Activated T-helper 17 cell treated with anti-CD3 and anti-CD28 coated beads, Interleukin-2, amount 50 U/mL, for 72 hours (primary cell): ENCODE measurements around the gene TBX6. TPM values are rescaled to one million over a fixed set of nuclear protein-coding genes. Genes with fewer than 3 reads are reported as not detected.
"Not testable (repeated sequence)": the region's sequence is repeated elsewhere in the genome, so short reads cannot be mapped to it uniquely, and the experiment has no call there.

Experiments used
- ATAC-seq: fragments of 150-1000 bp; cut with Tn5 transposase; replicated peaks from 2 replicates; pipeline ENCODE4 v1.10.0; 2021; ENCODE audit warnings: mild to moderate bottlenecking, moderate library complexity
- H3K27ac Mint-ChIP-seq: one replicate; pipeline ENCODE4 v1.8.0; 2022; ENCODE audit warnings: mixed read lengths
- H3K27me3 Mint-ChIP-seq: one replicate; pipeline ENCODE4 v1.8.0; 2022; ENCODE audit warnings: mixed read lengths
- H3K36me3 Mint-ChIP-seq: one replicate; pipeline ENCODE4 v1.8.0; 2022; ENCODE audit warnings: low read depth, mild to moderate bottlenecking, mixed read lengths
- H3K4me1 Mint-ChIP-seq: one replicate; pipeline ENCODE4 v1.8.0; 2022; ENCODE audit warnings: mixed read lengths
- H3K4me3 Mint-ChIP-seq: one replicate; pipeline ENCODE4 v1.8.0; 2022; ENCODE audit warnings: mild to moderate bottlenecking, mixed read lengths
- H3K9me3 Mint-ChIP-seq: one replicate; pipeline ENCODE4 v1.8.0; 2022; ENCODE audit warnings: mixed read lengths
- total RNA-seq, 2 donors: library from RNA; stranded (reverse); gene quantifications; one replicate each; pipeline ENCODE4 v1.2.3, GENCODE V29; 2022

The TBX6 gene
- total RNA-seq, 2 donors from 2014 or later = 1.1 to 3.7 TPM

GRCh38 chr16:30054451-30054850 is 37.3 kb downstream of the TBX6 start:
- Mint-ChIP-seq H3K36me3 (peaks cover 16% of the 10 kb centered on the region), H3K9me3 (no peaks in the 10 kb centered on the region), H3K4me3 (peak overlapping the region; percentile 79), H3K4me1 (peaks cover 11% of the 10 kb centered on the region), H3K27me3 (no peaks in the 10 kb centered on the region), H3K27ac (peak overlapping the region; percentile 45)
- ATAC-seq = no peak

- H3K27me3 Mint-ChIP-seq = no peaks in the 10 kb centered on the region
- peaks cover 11% of the 10 kb centered on the region for H3K4me1 Mint-ChIP-seq
- ATAC-seq = peak; percentile 10
- H3K36me3 Mint-ChIP-seq = peaks cover 16% of the 10 kb centered on the region
- H3K4me3 Mint-ChIP-seq = peak overlapping the region; percentile 79
- H3K9me3 Mint-ChIP-seq = no peaks in the 10 kb centered on the region
- H3K27ac Mint-ChIP-seq = peak overlapping the region; percentile 86
Observed at GRCh38 chr16:30053376-30054015, 38.2 kb downstream of the TBX6 start.

GRCh38 chr16:30052671-30053372 is 38.9 kb downstream of the TBX6 start:
- no peaks in the 10 kb centered on the region for H3K27me3 Mint-ChIP-seq
- peaks cover 16% of the 10 kb centered on the region for H3K36me3 Mint-ChIP-seq
- peak overlapping the region; percentile 79 for H3K4me3 Mint-ChIP-seq
- peak overlapping the region; percentile 86 for H3K27ac Mint-ChIP-seq
- peak; percentile 82 for ATAC-seq
- peaks cover 11% of the 10 kb centered on the region for H3K4me1 Mint-ChIP-seq
- no peaks in the 10 kb centered on the region for H3K9me3 Mint-ChIP-seq

GRCh38 chr16:30051518-30051917 is 40.2 kb downstream of the TBX6 start:
- Mint-ChIP-seq H3K9me3 (no peaks in the 10 kb centered on the region), H3K27me3 (no peaks in the 10 kb centered on the region), H3K4me1 (peaks cover 11% of the 10 kb centered on the region), H3K36me3 (peaks cover 16% of the 10 kb centered on the region), H3K4me3 (peak overlapping the region; percentile 79), H3K27ac (peak overlapping the region; percentile 61)
- no peak for ATAC-seq

GRCh38 chr16:30049871-30050270 is 41.9 kb downstream of the TBX6 start:
- peaks cover 16% of the 10 kb centered on the region for H3K36me3 Mint-ChIP-seq
- no peaks in the 10 kb centered on the region for H3K9me3 Mint-ChIP-seq
- H3K27ac Mint-ChIP-seq = no peak overlapping the region
- no peak overlapping the region for H3K4me3 Mint-ChIP-seq
- peaks cover 12% of the 10 kb centered on the region for H3K4me1 Mint-ChIP-seq
- H3K27me3 Mint-ChIP-seq = no peaks in the 10 kb centered on the region
- no peak for ATAC-seq

GRCh38 chr16:30046588-30046987 is 45.1 kb downstream of the TBX6 start:
- no peak overlapping the region for H3K27ac Mint-ChIP-seq
- no peaks in the 10 kb centered on the region for H3K27me3 Mint-ChIP-seq
- peaks cover 8% of the 10 kb centered on the region for H3K4me1 Mint-ChIP-seq
- ATAC-seq = peak; percentile 28
- peaks cover 3% of the 10 kb centered on the region for H3K36me3 Mint-ChIP-seq
- no peaks in the 10 kb centered on the region for H3K9me3 Mint-ChIP-seq
- no peak overlapping the region for H3K4me3 Mint-ChIP-seq

- no peak overlapping the region for H3K4me3 Mint-ChIP-seq
- H3K27ac Mint-ChIP-seq = no peak overlapping the region
- no peaks in the 10 kb centered on the region for H3K9me3 Mint-ChIP-seq
- H3K4me1 Mint-ChIP-seq = peaks cover 6% of the 10 kb centered on the region
- peak; percentile 86 for ATAC-seq
- H3K36me3 Mint-ChIP-seq = no peaks in the 10 kb centered on the region
- no peaks in the 10 kb centered on the region for H3K27me3 Mint-ChIP-seq
Observed at GRCh38 chr16:30046178-30046577, 45.5 kb downstream of the TBX6 start.

GRCh38 chr16:30041841-30042240 is 49.9 kb downstream of the TBX6 start:
- H3K27ac Mint-ChIP-seq = no peak overlapping the region
- H3K4me3 Mint-ChIP-seq = no peak overlapping the region
- no peaks in the 10 kb centered on the region for H3K9me3 Mint-ChIP-seq
- no peaks in the 10 kb centered on the region for H3K36me3 Mint-ChIP-seq
- ATAC-seq = no peak
- H3K4me1 Mint-ChIP-seq = peaks cover 6% of the 10 kb centered on the region
- no peaks in the 10 kb centered on the region for H3K27me3 Mint-ChIP-seq

GRCh38 chr16:30040690-30041089 is 51.0 kb downstream of the TBX6 start:
- not testable (repeated sequence) for H3K4me3 Mint-ChIP-seq, H3K4me1 Mint-ChIP-seq, H3K9me3 Mint-ChIP-seq, H3K36me3 Mint-ChIP-seq, ATAC-seq, H3K27me3 Mint-ChIP-seq, H3K27ac Mint-ChIP-seq

- no peak overlapping the region for H3K27ac Mint-ChIP-seq
- no peaks in the 10 kb centered on the region for H3K36me3 Mint-ChIP-seq
- no peak for ATAC-seq
- no peaks in the 10 kb centered on the region for H3K27me3 Mint-ChIP-seq
- peaks cover 1% of the 10 kb centered on the region for H3K4me1 Mint-ChIP-seq
- H3K9me3 Mint-ChIP-seq = no peaks in the 10 kb centered on the region
- H3K4me3 Mint-ChIP-seq = no peak overlapping the region
Observed at GRCh38 chr16:30040221-30040620, 51.5 kb downstream of the TBX6 start.

Other genes starting within 250 kb of the TBX6 start
- gene CDIPT, start 228.7 kb downstream of the TBX6 start, total RNA-seq = 10 to 100 TPM; 36.1 to 45.9 TPM
- under 1 TPM in 1 of 2 donors, not detected in 1; 0.56 TPM for gene SEZ6L2, start 192.4 kb downstream of the TBX6 start, total RNA-seq
- 1 to 10 TPM; 3.1 to 3.5 TPM for gene ASPHD1, start 191.4 kb downstream of the TBX6 start, total RNA-seq
- 10 to 100 TPM; 31.9 to 36.0 TPM for gene KCTD13, start 165.7 kb downstream of the TBX6 start, total RNA-seq
- gene TMEM219, start 129.8 kb downstream of the TBX6 start, total RNA-seq = 10 to 100 TPM; 55.2 to 70.8 TPM
- 10 to 100 TPM; 34.9 to 44.0 TPM for gene TAOK2, start 118.1 kb downstream of the TBX6 start, total RNA-seq
- 10 to 100 TPM; 23.9 to 34.1 TPM for gene HIRIP3, start 96.3 kb downstream of the TBX6 start, total RNA-seq
- 100 to 1,000 TPM in 1 of 2 donors, 10 to 100 TPM in 1; 77.9 to 116 TPM for gene INO80E, start 95.7 kb downstream of the TBX6 start, total RNA-seq
- 1 to 10 TPM in 1 of 2 donors, under 1 TPM in 1; 0.19 to 1.0 TPM for gene DOC2A, start 80.9 kb downstream of the TBX6 start, total RNA-seq
- not detected for gene C16orf92, start 68.7 kb downstream of the TBX6 start, total RNA-seq
- gene TLCD3B, start 60.7 kb downstream of the TBX6 start, total RNA-seq = 1 to 10 TPM; 1.9 to 7.4 TPM
- gene ALDOA, start 26.2 kb downstream of the TBX6 start, total RNA-seq = 1,000 to 10,000 TPM; 2,200 to 3,862 TPM
- 100 to 1,000 TPM; 111 to 147 TPM for gene PPP4C, start 15.9 kb downstream of the TBX6 start, total RNA-seq
- gene YPEL3, start 4.3 kb upstream of the TBX6 start, total RNA-seq = 100 to 1,000 TPM in 1 of 2 donors, 10 to 100 TPM in 1; 34.7 to 107 TPM
- gene GDPD3, start 21.6 kb upstream of the TBX6 start, total RNA-seq = 10 to 100 TPM; 13.4 to 37.8 TPM
- 100 to 1,000 TPM in 1 of 2 donors, 10 to 100 TPM in 1; 73.1 to 141 TPM for gene MAPK3, start 31.3 kb upstream of the TBX6 start, total RNA-seq
- gene CORO1A, start 91.7 kb upstream of the TBX6 start, total RNA-seq = 1,000 to 10,000 TPM in 1 of 2 donors, 100 to 1,000 TPM in 1; 649 to 1,196 TPM
- gene BOLA2B, start 101.7 kb upstream of the TBX6 start, total RNA-seq = 100 to 1,000 TPM; 100 to 267 TPM
- gene SLX1A, start 102.0 kb upstream of the TBX6 start, total RNA-seq = 10 to 100 TPM; 34.1 to 69.0 TPM
- 10 to 100 TPM; 30.9 to 39.5 TPM for gene SULT1A3, start 107.3 kb upstream of the TBX6 start, total RNA-seq
- 10 to 100 TPM; 16.1 to 25.1 TPM for gene NPIPB13, start 156.6 kb upstream of the TBX6 start, total RNA-seq